SU-DHL-6 (cell line): ENCODE measurements around the gene SLC7A6.

Experiments used
- EZH2phosphoT487 ChIP-seq: fragments of 200-600 bp; sonication (generic), shearing (Covaris generic); conservative IDR thresholded peaks from 2 replicates; pipeline ENCODE4 v1.6.1; 2018; ENCODE audit warnings: mild to moderate bottlenecking, antibody characterized with exemption, low read length, moderate library complexity, mixed read lengths
- TF ChIP-seq, protein P1 (sequence below): fragments of 200-600 bp; sonication (generic); IDR thresholded peaks from one replicate; pipeline ENCODE4 v1.5.1; 2017; ENCODE audit warnings: antibody characterized with exemption, mild to moderate bottlenecking, low read length, moderate library complexity; ENCODE audit not compliant: insufficient read depth, poor library complexity, severe bottlenecking

DNA sequence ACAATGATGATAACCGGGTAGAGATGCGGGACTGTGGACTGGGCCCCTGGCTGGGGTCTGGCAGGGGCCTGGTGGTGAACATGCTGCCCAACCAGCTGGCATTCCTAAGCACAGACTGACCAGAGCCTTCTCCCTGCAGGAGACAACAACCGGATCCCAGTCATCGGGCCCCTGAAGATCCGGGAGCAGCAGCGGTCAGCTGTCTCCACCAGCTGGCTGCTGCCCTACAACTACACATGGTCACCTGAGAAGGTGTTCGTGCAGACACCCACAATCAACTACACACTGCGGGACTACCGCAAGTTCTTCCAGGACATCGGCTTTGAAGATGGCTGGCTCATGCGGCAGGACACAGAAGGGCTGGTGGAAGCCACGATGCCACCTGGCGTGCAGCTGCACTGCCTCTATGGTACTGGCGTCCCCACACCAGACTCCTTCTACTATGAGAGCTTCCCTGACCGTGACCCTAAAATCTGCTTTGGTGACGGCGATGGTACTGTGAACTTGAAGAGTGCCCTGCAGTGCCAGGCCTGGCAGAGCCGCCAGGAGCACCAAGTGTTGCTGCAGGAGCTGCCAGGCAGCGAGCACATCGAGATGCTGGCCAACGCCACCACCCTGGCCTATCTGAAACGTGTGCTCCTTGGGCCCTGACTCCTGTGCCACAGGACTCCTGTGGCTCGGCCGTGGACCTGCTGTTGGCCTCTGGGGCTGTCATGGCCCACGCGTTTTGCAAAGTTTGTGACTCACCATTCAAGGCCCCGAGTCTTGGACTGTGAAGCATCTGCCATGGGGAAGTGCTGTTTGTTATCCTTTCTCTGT is 5.1 kb upstream of the SLC7A6 start:
- TF ChIP-seq, protein P1, sequence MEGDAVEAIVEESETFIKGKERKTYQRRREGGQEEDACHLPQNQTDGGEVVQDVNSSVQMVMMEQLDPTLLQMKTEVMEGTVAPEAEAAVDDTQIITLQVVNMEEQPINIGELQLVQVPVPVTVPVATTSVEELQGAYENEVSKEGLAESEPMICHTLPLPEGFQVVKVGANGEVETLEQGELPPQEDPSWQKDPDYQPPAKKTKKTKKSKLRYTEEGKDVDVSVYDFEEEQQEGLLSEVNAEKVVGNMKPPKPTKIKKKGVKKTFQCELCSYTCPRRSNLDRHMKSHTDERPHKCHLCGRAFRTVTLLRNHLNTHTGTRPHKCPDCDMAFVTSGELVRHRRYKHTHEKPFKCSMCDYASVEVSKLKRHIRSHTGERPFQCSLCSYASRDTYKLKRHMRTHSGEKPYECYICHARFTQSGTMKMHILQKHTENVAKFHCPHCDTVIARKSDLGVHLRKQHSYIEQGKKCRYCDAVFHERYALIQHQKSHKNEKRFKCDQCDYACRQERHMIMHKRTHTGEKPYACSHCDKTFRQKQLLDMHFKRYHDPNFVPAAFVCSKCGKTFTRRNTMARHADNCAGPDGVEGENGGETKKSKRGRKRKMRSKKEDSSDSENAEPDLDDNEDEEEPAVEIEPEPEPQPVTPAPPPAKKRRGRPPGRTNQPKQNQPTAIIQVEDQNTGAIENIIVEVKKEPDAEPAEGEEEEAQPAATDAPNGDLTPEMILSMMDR = no peak
- no peak for TF ChIP-seq EZH2phosphoT487
